ENCODE data around the gene TSHZ2.
"Not testable (repeated sequence)": the region's sequence is repeated elsewhere in the genome, so short reads cannot be mapped to it uniquely, and the experiment has no call there.

The TSHZ2 gene

GRCh38 chr20:52998268-52998667 lies 26.1 kb downstream of the TSHZ2 start:
- DNase-seq (ENCODE audit: low read depth): no peak

GRCh38 chr20:52999040-52999439 lies 26.9 kb downstream of the TSHZ2 start:
- DNase-seq (ENCODE audit: low read depth): no peak

GRCh38 chr20:53001498-53002301 lies 29.5 kb downstream of the TSHZ2 start:
- DNase-seq (ENCODE audit: low read depth): no peak

GRCh38 chr20:53002786-53003185 lies 30.6 kb downstream of the TSHZ2 start:
- DNase-seq (ENCODE audit: low read depth): no peak

- DNase-seq (ENCODE audit: low read depth): no peak
These were observed 31.4 kb downstream of the TSHZ2 start for GRCh38 chr20:53003420-53004154.

GRCh38 chr20:53004267-53004813 lies 32.2 kb downstream of the TSHZ2 start:
- DNase-seq (ENCODE audit: low read depth): no peak

- DNase-seq (ENCODE audit: low read depth): no peak
These were observed 38.0 kb downstream of the TSHZ2 start for GRCh38 chr20:53009979-53010735.

- DNase-seq (ENCODE audit: low read depth): no peak
These were observed 39.5 kb downstream of the TSHZ2 start for GRCh38 chr20:53011640-53012039.

GRCh38 chr20:53013183-53013582 lies 41.0 kb downstream of the TSHZ2 start:
- no peak for DNase-seq (ENCODE audit: low read depth)

GRCh38 chr20:53013847-53014246 lies 41.7 kb downstream of the TSHZ2 start:
- no peak for DNase-seq (ENCODE audit: low read depth)

- DNase-seq (ENCODE audit: low read depth): no peak
These were observed 43.9 kb downstream of the TSHZ2 start for GRCh38 chr20:53016071-53016470.

- DNase-seq (ENCODE audit: low read depth): no peak
These were observed 44.4 kb downstream of the TSHZ2 start for GRCh38 chr20:53016534-53017042.

- no peak for DNase-seq (ENCODE audit: low read depth)
These were observed 45.0 kb downstream of the TSHZ2 start for GRCh38 chr20:53017206-53017605.

GRCh38 chr20:53019464-53019863 lies 47.3 kb downstream of the TSHZ2 start:
- no peak for DNase-seq (ENCODE audit: low read depth)

GRCh38 chr20:53020376-53020775 lies 48.2 kb downstream of the TSHZ2 start:
- no peak for DNase-seq (ENCODE audit: low read depth)

GRCh38 chr20:53020834-53021233 lies 48.7 kb downstream of the TSHZ2 start:
- no peak for DNase-seq (ENCODE audit: low read depth)

GRCh38 chr20:53021934-53022333 lies 49.8 kb downstream of the TSHZ2 start:
- no peak for DNase-seq (ENCODE audit: low read depth)

GRCh38 chr20:53023732-53024520 lies 51.8 kb downstream of the TSHZ2 start:
- no peak for DNase-seq (ENCODE audit: low read depth)

- DNase-seq (ENCODE audit: low read depth): not testable (repeated sequence)
These were observed 52.5 kb downstream of the TSHZ2 start for GRCh38 chr20:53024653-53025052.

- no peak for DNase-seq (ENCODE audit: low read depth)
These were observed 54.9 kb downstream of the TSHZ2 start for GRCh38 chr20:53027089-53027488.

- DNase-seq (ENCODE audit: low read depth): no peak
These were observed 56.3 kb downstream of the TSHZ2 start for GRCh38 chr20:53028337-53029007.
